ENCODE results near the gene CCDC112. TPM values are rescaled to one million over a fixed set of nuclear protein-coding genes. Genes with fewer than 3 reads are reported as not detected.

Gene CCDC112
- total RNA-seq, 1 experiment from 2014 or later = 13.4 TPM

DNA sequence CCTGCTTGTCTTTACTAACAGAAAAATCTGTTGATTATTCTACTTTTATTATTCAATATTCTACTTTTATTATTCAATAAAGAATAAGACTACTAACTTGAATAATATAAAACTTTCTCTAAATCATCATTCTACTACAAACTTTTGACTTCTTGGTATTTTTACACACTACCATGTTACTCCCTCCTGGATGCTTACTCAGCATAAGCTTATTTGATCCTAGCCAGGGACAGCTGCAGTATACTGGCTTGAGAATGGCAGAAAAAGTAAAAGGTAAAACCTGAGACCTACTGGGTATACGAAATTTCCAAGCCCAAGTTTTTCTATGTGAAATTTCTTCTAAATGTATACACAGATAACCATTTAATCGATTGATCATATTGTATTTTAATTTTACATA is 59.9 kb downstream of the CCDC112 start:
- DNase-seq (ENCODE audit: low spot score) = no peak
- TF ChIP-seq EZH2 (IDR thresholded peaks at IDR 0.05; ENCODE audit: borderline replicate concordance, low read depth, low read length, poor library complexity, severe bottlenecking) = no peak
- TF ChIP-seq CTCF (conservative IDR thresholded peaks at IDR 0.05; ENCODE audit: low read depth, low read length) = no peak
- Histone ChIP-seq H3K9me3 (ENCODE audit: low read depth, low read length, poor library complexity, severe bottlenecking) (no peaks in the 10 kb centered on the region), H3K4me3 (ENCODE audit: low read depth, low read length, poor library complexity, severe bottlenecking) (no peak overlapping the region), H3K27me3 (replicated peaks; ENCODE audit: insufficient read depth, low read depth, low read length, poor library complexity) (no peaks in the 10 kb centered on the region), H3K27ac (ENCODE audit: low read depth, low read length, poor library complexity, severe bottlenecking) (no peak overlapping the region), H3K4me1 (ENCODE audit: insufficient read depth, low read length, poor library complexity, severe bottlenecking) (no peaks in the 10 kb centered on the region), H3K36me3 (ENCODE audit: insufficient read depth, low read length, poor library complexity, severe bottlenecking) (peaks cover 11% of the 10 kb centered on the region)
- ChIA-PET POLR2A (ENCODE audit: low non-redundant PET) (no interaction called here), CTCF (no interaction called here)
- BruUV-seq (replicated peaks) = no TSS peak
- intact Hi-C loops (cut with micrococcal nuclease; ENCODE audit: unreplicated experiment) = no loop called here

GRCh38 chr5:115231598-115231997 is 64.9 kb downstream of the CCDC112 start:
- H3K27me3 ChIP-seq (replicated peaks; ENCODE audit: insufficient read depth, low read depth, low read length, poor library complexity) = no peaks in the 10 kb centered on the region
- intact Hi-C loops (cut with micrococcal nuclease; ENCODE audit: unreplicated experiment) = no loop called here
- POLR2A ChIA-PET (ENCODE audit: low non-redundant PET) = no interaction called here

GRCh38 chr5:115229606-115230005 is 66.8 kb downstream of the CCDC112 start:
- BruUV-seq (replicated peaks) = no TSS peak
- Histone ChIP-seq H3K4me1 (ENCODE audit: insufficient read depth, low read length, poor library complexity, severe bottlenecking) (no peaks in the 10 kb centered on the region), H3K27me3 (replicated peaks; ENCODE audit: insufficient read depth, low read depth, low read length, poor library complexity) (no peaks in the 10 kb centered on the region), H3K9me3 (ENCODE audit: low read depth, low read length, poor library complexity, severe bottlenecking) (no peaks in the 10 kb centered on the region), H3K4me3 (ENCODE audit: low read depth, low read length, poor library complexity, severe bottlenecking) (no peak overlapping the region), H3K27ac (ENCODE audit: low read depth, low read length, poor library complexity, severe bottlenecking) (no peak overlapping the region), H3K36me3 (ENCODE audit: insufficient read depth, low read length, poor library complexity, severe bottlenecking) (peaks cover 6% of the 10 kb centered on the region)
- no peak for DNase-seq (ENCODE audit: low spot score)
- no peak for TF ChIP-seq CTCF (conservative IDR thresholded peaks at IDR 0.05; ENCODE audit: low read depth, low read length)
- intact Hi-C loops (cut with micrococcal nuclease; ENCODE audit: unreplicated experiment) = no loop called here
- POLR2A ChIA-PET (ENCODE audit: low non-redundant PET) = no interaction called here
- CTCF ChIA-PET = no interaction called here

More at GRCh38 chr5:115231598-115231997, 64.9 kb downstream of the CCDC112 start:
- H3K9me3 ChIP-seq (ENCODE audit: low read depth, low read length, poor library complexity, severe bottlenecking) = no peaks in the 10 kb centered on the region
- CTCF ChIA-PET = no interaction called here
- no peaks in the 10 kb centered on the region for H3K4me1 ChIP-seq (ENCODE audit: insufficient read depth, low read length, poor library complexity, severe bottlenecking)
- H3K36me3 ChIP-seq (ENCODE audit: insufficient read depth, low read length, poor library complexity, severe bottlenecking) = peaks cover 6% of the 10 kb centered on the region
- BruUV-seq (replicated peaks) = no TSS peak
- no peak for DNase-seq (ENCODE audit: low spot score)
- no peak overlapping the region for H3K4me3 ChIP-seq (ENCODE audit: low read depth, low read length, poor library complexity, severe bottlenecking)
- H3K27ac ChIP-seq (ENCODE audit: low read depth, low read length, poor library complexity, severe bottlenecking) = no peak overlapping the region
- TF ChIP-seq EZH2 (IDR thresholded peaks at IDR 0.05; ENCODE audit: borderline replicate concordance, low read depth, low read length, poor library complexity, severe bottlenecking) (no peak), CTCF (conservative IDR thresholded peaks at IDR 0.05; ENCODE audit: low read depth, low read length) (no peak)

Data from A673 (cell line).